Activated T-cell treated with anti-CD3 and anti-CD28 coated beads for 4 hours (primary cell): ENCODE measurements around the gene COL9A2.
"Not testable (repeated sequence)": the region's sequence is repeated elsewhere in the genome, so short reads cannot be mapped to it uniquely, and the experiment has no call there.

Source experiments
- DNase-seq: peaks from one replicate; pipeline ENCODE4 v3.0.0-alpha.2; 2020

COL9A2 gene

DNA sequence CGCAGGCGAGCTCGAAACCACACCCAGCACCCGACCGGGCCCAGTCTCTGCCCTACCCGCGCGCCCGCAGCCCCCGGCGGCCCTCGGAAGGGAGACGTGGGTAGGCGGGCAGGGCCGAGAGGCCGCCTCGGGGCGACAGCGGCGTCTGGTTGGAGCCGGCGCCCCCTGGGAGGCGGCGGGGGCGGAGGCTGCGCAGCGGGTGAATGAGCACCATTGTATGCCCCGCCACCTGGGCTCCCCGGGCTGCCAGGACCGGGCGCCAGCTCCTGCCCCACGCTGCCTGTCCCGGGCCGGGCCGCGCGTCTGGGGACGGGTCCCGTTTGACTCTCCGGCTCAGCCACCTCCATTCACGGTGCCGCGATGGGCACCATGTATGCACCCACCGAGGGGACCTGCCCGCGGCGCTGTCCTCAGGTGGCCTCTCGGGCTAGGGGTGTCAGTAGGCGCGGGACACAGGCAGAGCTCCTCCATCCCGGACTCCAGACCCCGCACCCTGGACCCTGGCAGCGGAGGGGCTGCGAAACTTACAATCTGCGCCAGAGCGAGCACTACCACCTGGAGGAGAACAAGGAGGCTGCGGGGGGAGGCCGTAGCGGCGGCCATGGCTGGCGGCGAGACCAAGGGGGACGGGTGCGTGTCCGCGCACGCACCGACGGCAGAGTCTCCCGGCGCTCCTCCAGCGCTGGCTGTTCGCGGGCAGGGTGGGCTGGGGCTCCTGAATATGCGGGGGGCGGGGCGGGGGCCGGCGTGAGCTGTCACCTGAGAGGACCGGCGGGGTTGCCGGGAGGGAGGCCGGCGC, at the start of gene COL9A2:
TSS of gene COL9A2 (minus strand) at position 692 of the 799 bp plus-strand sequence. CDS start at position 603, 89 bp downstream.
- peak; percentile 46 for DNase-seq

DNA sequence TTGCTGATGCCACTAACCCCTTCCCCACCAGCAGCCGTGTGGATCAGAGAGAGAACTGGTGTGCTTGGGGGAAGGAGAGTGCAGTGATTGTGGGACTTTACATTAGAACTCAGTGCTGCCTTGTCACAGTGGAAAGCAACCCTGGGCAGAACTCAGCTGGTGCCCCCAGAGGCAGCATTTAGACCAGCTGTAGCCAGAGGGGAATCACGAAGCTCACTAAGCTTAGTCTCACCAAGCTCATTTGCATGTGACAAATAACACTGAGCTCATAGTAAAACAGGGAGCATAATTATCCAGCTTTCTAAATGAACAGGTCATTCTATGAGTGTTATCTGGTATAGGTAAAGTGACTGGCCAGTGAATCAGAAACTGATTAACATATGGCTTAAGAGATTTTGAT, 46.6 kb upstream of the COL9A2 start:
- no peak for DNase-seq

DNA sequence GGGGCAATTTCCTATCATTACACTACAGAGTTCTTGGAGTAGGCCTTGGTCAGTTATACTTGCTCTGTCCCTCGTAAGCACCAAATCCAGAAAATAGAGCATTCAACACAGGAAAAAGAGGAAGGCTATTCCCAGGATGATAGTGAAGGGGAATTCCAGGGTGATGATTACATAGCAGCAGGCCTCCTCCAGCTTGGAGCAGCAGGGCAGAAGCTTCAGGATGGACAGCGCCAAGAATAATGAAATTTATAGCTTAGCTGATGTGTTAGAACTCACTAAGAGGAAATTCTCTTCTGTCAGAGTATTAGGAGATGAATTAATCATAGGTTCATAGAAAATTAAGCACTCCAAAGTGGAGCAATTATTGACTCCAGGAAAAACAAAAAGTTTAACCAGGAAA, 45.6 kb upstream of the COL9A2 start:
- DNase-seq: no peak

DNA sequence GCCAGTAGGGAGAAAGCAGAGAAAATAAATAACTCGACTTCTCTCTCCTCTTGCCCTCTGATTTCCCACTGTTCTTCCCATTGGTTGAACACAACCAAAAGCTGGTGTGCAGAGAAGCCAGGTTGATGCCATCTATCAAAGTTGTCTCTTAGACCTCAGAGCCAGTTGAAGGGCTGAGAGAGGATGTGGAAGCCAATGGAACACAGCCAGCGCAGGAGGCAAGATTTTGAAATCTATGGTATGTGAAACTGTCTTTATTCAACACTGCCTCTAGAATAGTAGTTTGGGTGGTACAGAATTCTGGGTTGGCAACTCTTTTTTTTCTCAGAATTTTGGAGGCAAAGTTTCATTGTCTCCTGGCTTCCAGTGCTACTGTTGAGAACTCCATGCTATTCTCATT, 45.1 kb upstream of the COL9A2 start:
- DNase-seq: no peak

DNA sequence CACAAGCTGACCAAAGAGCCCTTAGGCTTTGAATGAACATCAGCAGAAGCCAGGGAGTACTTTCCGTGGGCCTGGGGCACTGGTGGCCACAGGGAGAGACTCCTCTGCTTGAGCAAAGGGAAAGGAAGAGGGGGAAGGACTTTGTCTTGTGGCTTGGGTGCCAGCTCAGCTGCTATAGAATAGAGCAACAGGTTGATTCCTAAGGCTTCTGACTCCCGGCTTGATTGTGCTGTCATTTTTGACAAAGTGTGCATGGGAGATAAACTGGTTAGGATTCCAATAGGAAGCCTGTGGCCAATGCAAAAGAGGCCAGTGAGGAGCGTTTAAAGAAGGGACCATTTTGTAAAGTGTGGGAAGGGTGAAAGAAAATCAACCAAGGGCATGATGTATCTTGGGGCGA, 44.6 kb upstream of the COL9A2 start:
- no peak for DNase-seq

DNA sequence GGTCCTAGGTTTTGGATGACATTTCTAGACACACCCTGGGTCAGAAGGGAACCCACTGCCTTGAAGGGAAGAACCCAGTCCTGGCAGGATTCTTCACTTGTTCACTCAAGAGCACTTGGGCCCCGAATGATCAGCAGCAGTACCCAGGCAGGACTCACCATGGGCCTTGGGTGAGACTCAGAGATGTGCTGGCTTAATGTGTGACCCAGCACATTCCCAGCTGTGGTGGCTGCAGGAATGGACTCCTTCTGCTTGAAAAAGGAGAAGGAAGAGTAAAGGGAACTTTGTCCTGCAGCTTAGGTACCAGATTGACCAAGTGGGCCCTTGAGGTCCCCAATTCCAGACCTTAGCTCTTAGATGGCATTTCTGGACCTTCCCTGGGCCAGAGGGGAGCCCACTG, 44.1 kb upstream of the COL9A2 start:
- DNase-seq: no peak

DNA sequence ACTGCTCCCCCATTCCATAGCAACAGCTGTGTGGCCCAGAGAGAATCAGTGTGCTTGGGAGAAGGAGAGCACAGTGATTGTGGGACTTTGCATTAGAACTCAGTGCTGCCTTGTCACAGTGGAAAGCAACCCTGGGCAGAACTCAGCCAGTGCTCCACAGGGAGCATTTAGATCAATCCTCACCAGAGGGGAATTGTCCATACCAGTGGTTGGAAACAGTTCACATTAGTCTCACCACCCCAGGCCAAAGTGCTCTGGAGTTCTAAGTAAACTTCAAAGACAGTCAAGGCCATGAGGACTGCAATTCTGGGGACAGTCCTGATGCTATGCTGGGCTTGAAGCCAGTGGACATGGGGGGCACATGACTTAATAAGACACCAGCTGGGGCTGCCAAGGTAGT, 43.5 kb upstream of the COL9A2 start:
- DNase-seq: no peak

DNA sequence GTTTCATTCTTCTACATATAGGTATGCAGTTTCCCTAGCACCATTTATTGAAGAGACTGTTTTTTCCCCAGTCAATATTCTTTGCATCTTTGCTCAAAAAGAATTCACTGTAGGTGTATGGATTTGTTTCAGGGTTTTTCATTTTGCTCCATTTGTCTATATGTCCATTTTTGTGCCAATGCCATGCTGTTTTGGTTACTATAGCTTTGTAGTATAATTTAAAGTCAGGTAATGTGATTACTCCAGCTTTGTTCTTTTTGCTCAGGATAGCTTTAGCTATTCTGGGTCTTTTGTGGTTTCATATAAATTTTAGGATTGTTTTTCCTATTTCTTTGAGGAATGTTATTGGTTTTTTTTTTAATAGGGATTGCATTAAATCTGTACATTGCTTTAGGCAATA, 40.5 kb upstream of the COL9A2 start:
- no peak for DNase-seq

DNA sequence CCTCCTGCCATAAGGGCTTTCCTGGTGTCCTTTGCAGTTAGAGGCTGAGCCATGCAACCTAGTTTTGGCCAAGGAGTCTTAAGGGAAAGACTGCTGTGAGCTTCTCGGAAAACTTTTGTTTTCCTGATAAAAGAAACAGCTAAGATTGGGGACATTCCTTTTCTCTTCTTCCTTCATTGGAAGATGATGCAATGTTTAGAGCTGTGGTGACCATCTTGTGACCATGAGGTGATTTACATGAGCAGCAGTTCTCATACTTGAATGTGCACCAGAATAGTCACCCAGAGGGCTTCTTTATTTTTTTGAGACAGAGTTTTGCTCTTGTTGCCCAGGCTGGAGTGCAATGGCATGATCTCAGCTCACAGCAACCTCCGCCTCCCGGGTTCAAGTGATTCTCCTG, 36.0 kb upstream of the COL9A2 start:
- no peak for DNase-seq

DNA sequence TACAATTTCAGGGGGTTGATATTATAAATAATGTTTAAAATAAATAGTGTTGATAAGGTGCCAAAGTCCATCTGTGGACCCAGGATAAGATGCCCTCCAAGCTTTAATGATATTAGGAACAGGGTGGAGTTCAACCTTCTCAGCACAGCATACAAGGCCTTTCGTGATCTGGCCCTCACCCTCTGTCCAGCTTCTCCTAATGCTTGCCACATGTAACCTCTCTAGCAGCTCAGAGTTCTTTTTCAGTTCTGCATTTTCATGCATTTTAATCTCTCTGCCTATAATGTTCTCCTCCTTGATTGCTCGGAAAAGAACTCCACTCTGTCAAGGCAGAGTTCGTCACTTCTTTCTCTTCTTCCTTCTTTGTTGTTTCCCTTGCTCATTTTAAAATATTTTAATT, 35.0 kb upstream of the COL9A2 start:
- DNase-seq: no peak

DNA sequence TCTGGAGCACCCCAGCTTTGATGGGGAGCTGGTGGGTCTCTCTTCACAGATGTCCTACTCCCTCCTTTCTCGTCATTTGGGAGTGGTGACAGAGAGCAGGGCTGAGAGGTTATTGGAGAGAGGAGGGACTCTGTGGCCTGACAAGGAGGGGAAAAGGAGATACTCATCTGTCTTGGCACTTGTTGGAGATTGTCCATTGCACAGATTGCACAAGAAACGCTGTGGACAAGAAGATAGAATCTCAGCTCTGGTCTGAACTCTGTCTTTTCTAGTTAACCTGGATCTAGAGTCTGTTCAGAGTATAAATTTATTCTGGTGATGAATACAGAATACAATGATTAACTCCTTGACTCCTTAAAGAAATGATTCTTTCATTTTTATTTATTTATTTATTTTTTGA, 34.0 kb upstream of the COL9A2 start:
- no peak for DNase-seq

DNA sequence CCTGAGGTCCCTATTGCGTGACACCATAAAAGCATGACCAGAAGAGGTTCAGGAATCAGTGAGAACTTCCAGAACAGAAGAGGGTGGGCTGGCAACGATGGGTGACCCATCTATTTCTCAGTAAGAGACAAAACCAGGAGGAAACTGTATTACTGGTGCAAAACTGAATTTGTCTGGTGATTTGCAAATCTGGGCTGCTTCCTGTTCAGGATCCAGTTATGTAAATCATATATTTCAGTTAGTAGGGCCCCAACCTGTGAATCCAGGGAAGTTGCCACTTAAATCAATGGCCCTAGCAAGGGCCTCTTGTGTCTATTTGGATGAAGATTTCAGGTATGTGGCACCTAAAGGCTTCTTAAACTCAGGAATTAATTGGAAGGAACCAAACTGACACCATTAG, 33.3 kb upstream of the COL9A2 start:
- no peak for DNase-seq

DNA sequence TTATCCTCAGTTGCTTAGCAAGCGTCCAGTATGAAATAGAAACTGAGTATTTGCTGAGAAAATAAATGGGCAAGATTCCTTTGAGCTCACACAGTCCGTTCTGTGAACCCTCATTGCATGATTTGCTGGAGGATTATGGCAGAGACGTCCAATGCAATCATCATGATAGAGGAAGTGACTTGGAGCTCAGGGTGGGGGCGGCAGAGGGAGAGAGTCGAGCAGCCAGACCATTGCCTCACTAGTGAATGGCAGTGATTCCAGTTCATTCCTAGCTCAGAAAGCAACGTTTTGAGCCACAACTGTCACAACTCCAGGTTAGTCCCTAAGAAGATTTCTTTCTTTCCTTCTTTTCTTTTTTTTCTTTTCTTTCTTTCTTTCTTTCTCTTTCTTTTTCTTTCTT, 27.5 kb upstream of the COL9A2 start:
- no peak for DNase-seq

DNA sequence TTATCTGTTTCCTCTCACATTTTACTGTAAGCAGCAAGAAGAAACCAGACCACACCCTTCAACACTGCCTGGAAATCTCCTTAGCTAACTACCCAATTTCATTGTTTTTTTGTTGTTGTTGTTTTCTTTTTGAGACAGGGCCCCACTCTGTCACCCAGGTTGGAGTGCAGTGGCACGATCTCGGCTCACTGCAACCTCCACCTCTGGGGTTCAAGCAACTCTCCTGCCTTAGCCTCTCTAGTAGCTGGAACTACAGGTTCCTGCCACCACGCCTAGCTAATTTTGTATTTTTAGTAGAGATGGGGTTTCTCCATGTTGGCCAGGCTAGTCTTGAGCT, 25.3 kb upstream of the COL9A2 start:
- DNase-seq: not testable (repeated sequence)

DNA sequence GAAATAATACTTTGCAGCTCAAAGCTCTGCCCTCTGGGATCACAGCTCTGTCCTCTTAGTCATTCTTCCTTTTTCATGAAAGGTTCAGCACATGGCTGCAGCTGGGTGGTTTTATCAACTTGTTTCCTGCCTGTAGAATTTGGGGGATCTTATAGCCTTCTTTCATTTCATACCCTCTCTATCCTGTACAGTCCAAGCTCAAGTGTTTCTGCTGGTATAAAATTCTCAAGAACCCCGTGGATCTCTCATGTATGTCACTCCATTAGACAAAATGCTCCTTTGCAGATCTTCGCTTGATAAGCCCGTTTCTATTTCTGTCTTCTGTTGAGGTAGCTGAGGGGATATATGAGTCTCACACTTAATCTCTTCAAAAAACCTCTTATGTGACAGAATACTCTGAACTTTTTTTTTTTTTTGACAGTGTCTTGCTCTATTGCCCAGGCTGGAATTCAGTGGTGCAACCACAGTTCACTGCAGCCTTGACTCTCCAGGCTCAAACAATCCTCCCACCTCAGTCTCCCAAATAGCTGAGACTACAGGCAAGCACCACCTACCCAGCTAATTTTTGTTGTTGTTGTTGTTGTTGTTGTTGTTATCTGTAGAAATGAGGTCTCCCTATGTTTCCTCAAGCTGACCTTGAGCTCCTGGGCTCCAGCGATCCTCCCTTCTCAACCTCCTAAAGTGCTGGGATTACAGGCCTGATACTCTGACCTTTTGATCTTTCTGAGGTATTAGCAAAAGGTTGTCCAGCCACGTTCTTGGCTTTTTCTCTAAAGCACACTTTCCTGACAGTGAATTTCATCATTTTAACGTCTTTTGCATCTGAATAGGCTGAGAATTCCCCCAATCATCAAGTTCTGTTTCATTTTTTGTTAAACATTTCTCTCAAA, 24.6 kb upstream of the COL9A2 start:
- no peak for DNase-seq

DNA sequence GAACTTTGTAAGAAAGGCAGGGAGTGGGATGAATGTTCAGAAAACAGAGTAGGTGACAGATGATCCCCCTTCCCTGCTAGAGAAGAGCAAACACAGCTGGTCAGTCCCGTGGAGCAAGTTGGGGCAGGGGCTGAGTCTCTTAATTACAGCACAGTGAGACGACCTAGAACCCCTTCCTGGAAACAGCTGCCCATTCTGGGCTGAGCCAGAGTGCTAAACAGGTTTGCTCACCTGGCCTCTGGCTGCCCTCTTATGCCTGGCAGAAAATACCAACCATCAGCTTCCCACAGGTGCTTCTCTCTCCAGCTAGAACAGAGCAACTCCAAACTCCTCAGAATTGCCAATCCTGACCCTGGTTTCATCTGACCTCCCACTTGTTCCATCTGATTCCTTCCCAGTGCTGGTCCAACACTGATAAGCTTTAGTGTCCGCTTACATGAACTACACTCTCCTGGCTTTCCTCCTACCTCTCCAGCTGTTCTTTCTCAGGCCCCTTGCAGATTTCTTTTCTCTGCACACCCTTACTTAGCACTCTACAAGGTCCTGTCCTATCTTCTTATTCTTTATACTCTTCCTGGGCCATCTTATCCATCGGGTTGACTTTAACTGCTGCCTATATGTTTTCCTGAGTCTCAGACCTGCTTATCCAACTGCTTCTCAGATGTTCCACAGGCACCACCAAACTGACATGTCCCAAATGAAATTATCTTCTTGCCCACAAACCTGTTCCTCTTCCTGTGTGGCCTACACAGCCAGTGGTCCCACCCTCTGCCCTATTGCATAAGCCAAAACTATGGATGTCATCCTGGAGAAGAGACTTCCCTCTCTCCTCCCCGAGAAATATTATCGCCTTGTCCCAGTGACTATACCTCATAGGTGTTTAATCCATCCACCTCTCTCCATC, 22.6 kb upstream of the COL9A2 start:
- no peak for DNase-seq

DNA sequence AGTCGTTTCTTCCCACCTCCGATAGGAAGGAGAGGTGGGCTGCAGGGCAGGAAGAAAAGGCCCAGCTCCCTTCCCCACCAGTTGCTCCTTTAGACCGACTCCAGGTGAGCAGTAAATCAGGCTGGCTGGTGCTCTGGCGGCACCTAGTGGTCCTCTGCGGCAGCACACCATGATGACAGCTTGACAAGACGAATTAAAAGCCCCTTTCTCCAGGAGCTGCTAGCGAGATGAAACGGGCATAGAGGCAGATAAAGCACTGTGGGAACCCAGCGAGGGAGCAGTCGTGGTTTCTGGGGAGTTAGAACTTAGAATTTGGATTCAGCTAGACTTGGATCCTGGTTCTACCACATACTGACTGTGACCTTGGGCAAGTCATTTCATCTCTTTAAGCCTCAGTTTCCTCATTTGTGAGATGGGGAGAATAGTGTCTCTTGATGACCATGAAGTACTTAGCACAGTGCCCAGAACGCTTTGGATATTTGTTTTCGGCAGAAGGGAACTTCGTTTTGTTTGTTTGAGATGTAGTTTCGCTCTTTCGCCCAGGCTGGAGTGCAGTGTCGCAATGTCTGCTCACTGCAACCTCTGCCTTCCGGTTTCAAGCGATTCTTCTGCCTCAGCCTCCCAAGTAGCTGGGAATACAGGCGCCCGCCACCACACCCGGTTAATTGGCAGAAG, 21.8 kb upstream of the COL9A2 start:
- DNase-seq: peak; percentile 87

DNA sequence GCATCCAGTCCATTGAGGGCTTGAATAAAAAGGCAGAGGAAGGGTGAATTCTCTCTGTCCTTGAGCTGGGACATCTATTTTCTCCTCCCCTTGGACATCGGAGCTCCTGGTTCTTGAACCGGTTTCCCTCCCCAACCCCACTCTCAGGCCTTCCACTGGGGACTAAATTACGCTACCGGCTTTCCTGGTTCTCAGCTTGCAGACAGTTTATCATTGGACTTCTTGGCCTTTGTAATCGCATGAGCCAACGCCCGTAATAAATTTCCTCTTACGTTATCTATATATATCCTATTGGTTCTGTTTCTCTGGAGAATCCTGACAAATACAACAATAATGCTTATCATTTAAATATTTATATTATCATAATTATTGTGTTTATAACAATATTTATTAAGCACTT, 20.4 kb upstream of the COL9A2 start:
- no peak for DNase-seq

DNA sequence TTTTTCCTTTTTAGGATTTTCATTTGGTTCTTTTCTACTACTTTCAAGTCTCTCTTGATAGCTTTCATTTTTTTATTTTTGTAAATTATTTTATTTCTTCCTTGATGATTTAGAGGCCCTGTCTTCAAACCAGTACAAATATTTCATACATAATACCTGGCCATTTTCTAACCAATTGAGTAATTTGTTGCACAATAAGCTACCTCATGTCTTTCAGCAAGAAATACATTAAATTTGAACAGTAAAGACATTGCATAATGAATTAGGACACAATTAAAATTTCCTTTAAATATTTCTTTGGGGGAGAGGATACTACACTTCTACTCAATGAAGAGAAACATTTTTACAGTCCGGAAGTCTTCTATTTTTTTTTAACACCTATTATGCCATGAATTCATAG, 15.6 kb upstream of the COL9A2 start:
- no peak for DNase-seq

DNA sequence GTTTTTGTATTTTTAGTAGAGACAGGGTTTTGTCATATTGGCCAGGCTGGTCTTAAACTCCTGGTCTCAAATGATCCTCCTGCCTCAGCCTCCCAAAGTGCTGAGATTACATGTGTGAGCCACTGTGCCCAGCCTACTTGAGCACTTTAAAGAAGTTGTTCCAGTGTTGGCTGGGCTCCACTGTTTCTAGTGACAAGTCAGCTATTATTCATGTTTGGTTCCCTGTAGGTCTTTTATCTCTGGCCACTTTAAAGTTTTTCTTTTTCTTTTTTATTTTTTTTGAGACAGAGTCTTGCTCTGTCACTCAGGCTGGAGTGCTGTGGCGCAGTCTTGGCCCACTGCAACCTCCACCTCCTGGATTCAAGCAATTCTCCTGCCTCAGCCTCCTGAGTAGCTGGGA, 14.3 kb upstream of the COL9A2 start:
- DNase-seq: not testable (repeated sequence)

DNA sequence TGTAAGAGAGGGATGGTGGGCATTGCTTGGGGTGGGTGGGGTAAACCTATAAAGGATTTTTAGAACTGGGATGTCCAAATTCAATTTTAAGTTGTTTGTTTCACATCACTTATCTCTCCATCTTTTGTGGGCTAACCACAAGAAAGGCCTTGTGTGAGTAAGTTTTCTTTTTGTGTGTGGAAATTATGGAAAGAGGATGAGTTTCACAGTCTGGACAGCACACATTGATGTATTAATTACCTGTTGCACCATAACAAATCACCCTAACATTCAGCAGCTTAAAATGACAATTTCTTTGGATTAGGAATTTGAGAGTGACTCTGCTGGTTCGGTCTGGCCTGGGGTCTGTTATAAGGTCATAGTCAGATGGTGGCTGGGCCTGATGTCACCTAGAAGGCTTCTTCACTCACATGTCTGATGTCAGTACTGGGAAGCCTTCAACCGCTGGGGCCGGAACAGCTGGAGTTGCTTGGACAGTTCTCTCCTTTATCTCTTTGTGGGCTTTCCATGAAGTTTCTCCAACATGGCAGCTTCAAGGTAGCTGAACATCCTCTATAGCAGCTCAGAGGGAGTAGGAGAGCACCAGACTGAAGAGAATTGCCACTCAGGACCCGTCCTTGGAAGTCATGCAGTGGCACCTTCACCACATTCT, 2.0 kb upstream of the COL9A2 start:
- no peak for DNase-seq

DNA sequence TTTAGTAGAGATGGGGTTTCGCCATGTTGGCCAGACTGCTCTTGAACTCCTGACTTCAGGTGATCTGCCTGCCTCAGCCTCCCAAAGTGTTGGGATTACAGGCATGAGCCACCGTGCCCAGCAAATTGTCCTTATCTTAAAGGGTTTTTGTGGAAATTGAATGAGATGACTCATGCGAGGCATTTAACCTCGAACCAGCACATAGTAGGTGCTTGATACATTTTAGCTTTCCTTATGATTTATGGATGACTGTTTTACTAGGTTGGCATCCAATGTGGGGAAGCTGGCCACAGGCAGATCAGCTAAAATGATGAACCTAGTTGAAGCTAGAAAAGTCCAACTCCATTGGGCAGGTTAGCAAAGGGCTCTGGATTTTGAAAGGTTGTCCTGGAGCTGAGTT, 1.4 kb upstream of the COL9A2 start:
- DNase-seq: no peak
